Activated naive CD4-positive, alpha-beta T cell (primary cell): ENCODE results near the gene ARHGAP8.
"Not testable (repeated sequence)": the region's sequence is repeated elsewhere in the genome, so short reads cannot be mapped to it uniquely, and the experiment has no call there.

ENCODE experiments used
- DNase-seq, 4 experiments: peaks; one replicate each; lab custom pipeline; 2025; lab: John Stamatoyannopoulos, UW

Gene ARHGAP8

DNA sequence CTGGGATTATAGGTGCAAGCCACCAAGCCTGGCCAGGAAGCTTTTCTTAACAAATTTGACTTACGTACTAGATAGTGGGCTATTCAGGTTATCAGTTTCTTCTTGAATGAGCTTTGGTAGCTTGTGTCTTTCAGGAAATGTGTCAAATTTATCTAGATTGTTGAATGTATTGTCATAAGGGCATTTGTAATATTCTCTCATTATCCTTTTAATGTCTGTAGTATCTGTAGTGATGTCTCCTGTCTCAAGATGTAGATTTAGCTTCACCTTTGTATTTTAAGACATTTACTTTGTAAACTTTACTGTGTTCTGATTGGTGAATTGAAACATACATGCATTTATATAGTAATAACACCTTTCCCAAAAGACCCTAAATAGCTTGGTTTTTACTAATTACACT, 20.7 kb downstream of the ARHGAP8 start:
- DNase-seq, result no peak

- DNase-seq, result no peak
These were observed 23.5 kb downstream of the ARHGAP8 start for GRCh38 chr22:44775862-44776261.

DNA sequence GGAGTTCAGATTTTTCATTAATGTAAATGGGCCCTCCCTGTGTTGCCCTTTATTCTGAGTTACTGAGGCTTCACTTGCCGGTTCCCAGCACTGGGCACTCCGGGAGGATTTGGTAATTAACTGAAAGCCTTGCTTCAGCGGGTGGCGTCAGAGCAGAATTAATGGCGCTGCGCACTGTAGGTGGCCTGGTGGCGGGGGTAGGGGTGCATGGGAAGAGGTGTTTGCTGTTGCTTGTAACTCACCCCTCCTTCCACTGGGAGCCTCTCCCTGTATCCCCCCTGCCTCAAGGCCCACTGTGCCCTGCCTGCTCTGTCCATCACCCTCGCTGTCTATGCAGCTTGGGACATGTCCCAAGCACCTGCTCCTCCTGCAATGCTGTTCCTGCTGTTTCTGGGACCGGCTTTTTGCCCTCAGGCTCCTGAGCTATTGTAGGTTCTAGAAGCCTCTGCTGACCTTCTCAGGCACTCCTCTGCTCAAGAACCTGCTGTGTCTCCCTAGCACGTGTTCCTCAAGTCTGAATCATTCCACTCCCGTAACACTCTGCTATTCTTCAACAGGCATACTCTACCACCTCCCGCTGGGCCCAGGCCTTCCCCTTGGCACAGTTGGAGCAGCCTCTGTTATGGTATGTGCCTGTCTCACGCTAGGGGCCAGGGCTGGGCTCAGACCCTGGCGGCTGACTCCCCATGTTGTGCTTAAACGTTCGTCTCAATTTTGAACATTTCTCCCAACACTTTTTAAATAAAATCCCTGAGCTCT, 24.4 kb downstream of the ARHGAP8 start:
- DNase-seq, result no peak

- no peak for DNase-seq
These were observed 25.0 kb downstream of the ARHGAP8 start for GRCh38 chr22:44777364-44777755.

DNA sequence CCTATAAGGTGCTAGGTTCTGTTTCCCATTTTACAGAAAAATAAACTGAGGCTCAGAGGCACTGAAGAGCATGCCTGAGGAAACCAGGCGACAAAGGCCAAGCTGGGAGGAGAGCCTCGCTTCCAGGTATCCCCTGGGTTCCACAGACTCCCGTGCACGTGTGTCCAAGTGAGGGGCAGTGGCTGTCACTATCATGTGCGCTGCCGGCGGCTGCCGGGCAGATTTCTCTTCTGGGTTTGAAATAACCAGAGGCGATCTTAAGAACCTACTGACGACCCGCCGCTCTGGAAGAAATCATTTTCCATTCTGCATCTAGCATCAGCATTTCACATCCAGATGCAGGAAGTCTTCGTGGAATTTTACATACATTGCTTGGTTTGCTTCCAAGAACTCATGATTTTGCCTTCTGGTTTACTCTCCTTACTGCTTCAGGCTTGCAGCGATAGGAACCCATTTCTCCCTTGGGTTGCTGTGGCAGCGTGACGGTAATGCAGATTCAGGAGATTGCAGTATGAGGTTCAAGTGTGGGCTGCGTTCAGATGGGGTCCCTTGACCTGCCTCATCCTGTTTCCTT, 28.6 kb downstream of the ARHGAP8 start:
- no peak for DNase-seq

- DNase-seq, result no peak
These were observed 30.1 kb downstream of the ARHGAP8 start for GRCh38 chr22:44782363-44782963.

GRCh38 chr22:44783091-44783490, 30.7 kb downstream of the ARHGAP8 start:
- DNase-seq, result no peak

DNA sequence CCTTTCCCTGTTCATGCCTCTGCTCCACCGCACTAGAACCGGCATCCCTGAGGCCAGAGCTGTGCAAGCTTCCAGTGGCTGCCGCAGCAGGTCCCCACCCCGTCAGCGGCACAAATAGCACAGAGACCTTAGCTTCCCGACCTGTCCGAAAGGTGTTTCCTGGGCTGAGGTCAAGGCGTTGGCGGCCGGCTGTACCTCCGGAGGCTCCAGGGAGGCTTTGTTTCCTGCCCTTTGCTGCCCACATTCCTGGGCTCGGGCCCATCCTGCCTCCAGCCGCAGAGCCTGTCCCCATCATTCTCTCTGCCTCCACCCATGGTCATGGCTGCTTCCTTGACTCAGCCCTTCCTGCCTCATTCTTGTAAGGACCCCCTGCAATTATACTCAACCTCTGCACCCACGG, 31.2 kb downstream of the ARHGAP8 start:
- DNase-seq, result no peak

- DNase-seq, result no peak
These were observed 33.8 kb downstream of the ARHGAP8 start for GRCh38 chr22:44786136-44786535.

DNA sequence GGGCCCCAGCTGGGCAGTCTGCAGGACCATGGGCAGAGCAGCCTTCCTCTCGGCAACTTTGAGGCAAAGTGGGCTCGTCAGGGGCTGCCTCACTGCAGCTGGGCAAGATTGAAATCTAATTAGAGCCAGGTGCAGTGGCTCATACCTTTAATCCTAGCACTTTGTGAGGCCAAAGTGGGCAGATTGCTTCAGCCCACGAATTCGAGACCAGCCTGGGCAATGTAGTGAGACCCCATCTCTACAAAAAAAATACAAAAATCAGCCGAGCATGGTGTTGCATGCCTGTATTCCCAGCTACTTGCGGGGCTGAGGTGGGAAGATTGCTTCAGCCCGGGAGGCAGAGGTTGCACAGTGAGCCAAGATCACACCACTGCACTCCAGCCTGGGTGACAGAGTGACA, 34.2 kb downstream of the ARHGAP8 start:
- DNase-seq, result no peak

DNA sequence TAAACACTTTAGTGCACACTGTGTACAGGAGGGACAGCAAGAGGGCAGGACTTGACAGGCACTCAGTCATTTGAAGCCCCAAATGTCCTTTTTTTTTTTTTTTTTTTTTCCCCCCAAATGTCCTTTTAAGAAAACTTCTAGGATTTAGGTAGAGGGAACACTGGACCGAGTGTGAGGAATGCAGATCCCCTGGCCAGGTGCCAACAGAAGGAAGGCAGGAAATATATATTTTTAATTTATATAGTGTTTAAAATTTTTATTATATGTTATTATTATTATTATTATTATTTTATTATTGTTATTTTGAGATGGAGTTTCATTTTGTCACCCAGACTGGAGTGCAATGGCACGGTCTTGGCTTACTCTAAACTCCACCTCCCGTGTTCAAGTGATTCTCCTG, 35.5 kb downstream of the ARHGAP8 start:
- no peak for DNase-seq

DNA sequence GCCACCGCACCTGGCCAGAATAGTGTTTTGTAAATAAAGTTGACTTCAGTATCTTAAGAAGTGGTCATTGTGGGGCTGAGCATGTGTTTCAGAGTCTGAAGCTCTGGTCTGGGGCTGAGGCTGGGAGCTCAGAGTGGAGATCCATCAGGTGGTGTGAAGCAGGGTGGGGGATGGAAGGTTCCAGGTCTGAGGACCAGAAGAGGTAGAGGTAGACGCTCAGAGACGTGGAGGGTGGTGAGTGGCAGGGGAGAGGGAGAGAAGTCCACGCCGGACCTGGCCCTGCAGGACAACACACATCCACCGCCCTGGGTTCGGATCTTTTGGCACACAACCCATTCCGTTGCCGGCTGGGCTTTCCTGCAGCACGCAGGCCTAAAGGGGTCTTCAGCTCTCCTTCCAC, 40.7 kb downstream of the ARHGAP8 start:
- no peak for DNase-seq

- DNase-seq, result no peak
These were observed 41.3 kb downstream of the ARHGAP8 start for GRCh38 chr22:44793506-44794172.

- DNase-seq, result no peak
These were observed 43.6 kb downstream of the ARHGAP8 start for GRCh38 chr22:44795701-44796630.

DNA sequence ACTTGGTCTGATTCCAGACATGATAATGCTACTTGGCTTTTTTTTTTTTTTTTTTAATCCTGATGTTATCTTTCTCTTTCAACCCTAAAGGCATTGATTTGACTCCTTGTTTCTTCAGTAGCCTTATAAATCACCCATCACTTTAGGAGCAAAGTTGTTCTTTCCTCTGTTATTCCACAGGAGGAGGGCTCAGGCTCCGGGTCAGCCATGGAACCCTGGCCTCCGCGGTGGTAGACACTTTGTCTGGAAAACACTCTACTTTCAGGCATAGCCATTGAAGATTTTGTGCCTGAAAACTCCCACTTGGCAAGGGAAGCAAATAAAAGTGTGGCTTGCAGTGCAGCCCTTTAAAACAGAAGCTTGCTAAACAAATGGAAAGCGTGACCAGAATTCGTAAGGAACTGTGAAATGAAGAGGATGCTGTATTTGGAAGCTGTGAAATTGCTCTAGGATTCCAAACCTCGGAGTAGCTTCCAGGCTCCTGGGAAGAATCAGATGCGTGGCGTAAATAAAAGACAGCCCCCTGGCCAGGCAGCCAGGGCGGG, 44.9 kb downstream of the ARHGAP8 start:
- no peak for DNase-seq

DNA sequence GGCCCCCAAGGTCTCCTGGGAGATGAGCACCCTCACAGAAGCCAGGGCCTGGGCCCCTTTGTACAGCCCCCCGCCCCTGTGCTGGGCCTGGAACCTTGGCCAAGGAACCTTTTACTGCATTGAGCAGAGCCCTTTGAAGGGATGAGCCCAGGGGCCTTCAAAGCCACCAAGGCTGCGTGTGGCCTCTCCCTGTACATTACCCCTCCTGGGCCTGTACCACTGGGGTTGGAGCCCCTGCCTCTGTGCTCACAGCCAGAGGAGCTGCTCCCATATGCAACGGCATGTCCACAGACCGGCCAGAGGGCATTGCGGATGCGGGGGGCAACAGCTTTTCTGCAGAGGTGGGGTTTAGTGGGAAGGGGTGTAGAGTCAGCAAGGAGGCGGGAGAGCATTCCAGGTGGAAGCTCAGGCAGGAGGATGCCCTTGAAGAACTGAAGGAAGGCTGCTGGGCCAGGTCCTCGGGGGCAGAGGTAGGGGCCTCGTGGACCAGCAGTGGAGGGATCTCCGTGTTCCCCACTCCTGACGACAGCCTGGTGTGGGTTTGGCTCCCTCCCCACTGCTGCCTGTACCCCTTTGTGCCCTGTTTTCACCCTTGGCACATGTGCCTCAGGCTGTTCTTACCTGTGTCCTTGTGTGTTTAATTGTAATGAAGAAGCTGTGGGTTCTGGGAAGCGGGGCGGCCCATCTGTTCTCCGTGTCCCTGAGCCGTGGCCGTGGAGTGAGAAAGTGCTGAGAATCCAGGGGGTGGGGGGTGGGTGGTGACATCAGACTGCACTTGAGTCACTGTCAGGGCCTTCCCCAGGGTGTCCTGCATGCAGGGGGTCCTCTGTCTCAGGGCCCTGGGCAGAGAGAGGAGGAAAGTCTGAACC, 46.9 kb downstream of the ARHGAP8 start:
- no peak for DNase-seq

DNA sequence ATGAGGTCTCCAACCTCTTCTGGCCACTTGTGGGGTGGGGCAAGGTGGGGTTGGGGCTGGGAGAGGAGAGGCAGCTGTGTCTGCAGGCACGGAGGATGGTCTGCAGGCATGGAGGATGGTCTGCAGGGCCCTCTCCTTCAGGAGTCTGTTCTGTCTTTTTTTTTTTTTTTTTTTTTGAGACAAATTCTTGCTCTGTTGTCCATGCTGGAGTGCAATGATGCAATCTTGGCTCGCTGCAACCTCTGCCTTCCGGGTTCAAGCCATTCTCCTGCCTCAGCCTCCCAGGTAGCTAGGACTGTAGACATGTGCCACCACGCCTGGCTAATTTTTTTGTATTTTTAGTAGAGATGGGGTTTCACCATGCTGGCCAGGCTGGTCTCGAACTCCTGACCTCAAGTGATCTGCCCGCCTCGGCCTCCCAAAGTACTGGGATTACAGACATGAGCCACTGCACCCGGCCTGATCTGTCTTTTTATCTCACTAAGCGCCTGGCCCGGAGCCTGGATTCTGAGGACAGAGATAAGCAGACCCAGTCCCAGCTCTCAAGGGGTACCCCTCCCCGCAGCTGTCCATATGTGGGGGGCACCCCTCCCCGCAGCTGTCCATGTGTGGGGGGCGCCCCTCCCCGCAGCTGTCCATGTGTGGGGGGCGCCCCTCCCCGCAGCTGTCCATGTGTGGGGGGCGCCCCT, 47.7 kb downstream of the ARHGAP8 start:
- DNase-seq, result not testable (repeated sequence)

- DNase-seq, result no peak
These were observed 49.1 kb downstream of the ARHGAP8 start for GRCh38 chr22:44801476-44801875.

- no peak for DNase-seq
These were observed 49.8 kb downstream of the ARHGAP8 start for GRCh38 chr22:44802071-44802700.
